Measurements from ENCODE around the gene ZNF782. TPM values are rescaled to one million over a fixed set of nuclear protein-coding genes. Genes with fewer than 3 reads are reported as not detected.

Gene ZNF782
- total RNA-seq, 1 experiment from 2014 or later: 8.1 TPM

- H3K9me3 ChIP-seq: no peaks in the 10 kb centered on the region
- peaks cover 34% of the 10 kb centered on the region for H3K4me1 Mint-ChIP-seq (ENCODE audit: low read depth, unreplicated experiment)
- BruUV-seq (replicated peaks): no TSS peak
- POLR2A ChIA-PET: interaction anchor here (0.6 to 1.9 kb wide), 5 partner anchors 18 to 777 kb away, joined by 3 to 11 read pairs (median 7); partner anchors contain the start of genes NCBP1 and TSTD2
- H3K27me3 ChIP-seq (replicated peaks; ENCODE audit: control insufficient read depth, insufficient read depth, low read length): no peaks in the 10 kb centered on the region
- DNase-seq: peak; percentile 81
- H3K9me3 Mint-ChIP-seq (ENCODE audit: unreplicated experiment): no peaks in the 10 kb centered on the region
- H3K4me1 ChIP-seq: peaks cover 34% of the 10 kb centered on the region
- peak overlapping the region; percentile 68 for H3K4me3 Mint-ChIP-seq (ENCODE audit: unreplicated experiment)
- peak overlapping the region; percentile 73 for H3K27ac Mint-ChIP-seq (ENCODE audit: unreplicated experiment)
- peak; percentile 90 for TF ChIP-seq CTCF (IDR thresholded peaks at IDR 0.05; ENCODE audit: insufficient read depth in 1 of 2, low read depth in 1 of 2, low read length in 1 of 2, severe bottlenecking in 1 of 2, unreplicated experiment in 1 of 2)
- no peaks in the 10 kb centered on the region for H3K36me3 ChIP-seq (ENCODE audit: control insufficient read depth, insufficient read depth, low read length)
- H3K36me3 Mint-ChIP-seq (ENCODE audit: insufficient read depth, unreplicated experiment): peaks cover 18% of the 10 kb centered on the region
- no peaks in the 10 kb centered on the region for H3K27me3 Mint-ChIP-seq (ENCODE audit: insufficient read depth, unreplicated experiment)
- CTCF ChIA-PET: interaction anchor here (0.5 to 3.0 kb wide), 20 partner anchors 15 to 777 kb away, joined by 3 to 42 read pairs (median 4); partner anchors contain the start of genes NCBP1 and TSTD2
- no peak overlapping the region for H3K4me3 ChIP-seq (ENCODE audit: low read depth, low read length)
- intact Hi-C loops (cut with micrococcal nuclease; ENCODE audit: unreplicated experiment): loop anchor here (1.0 to 10.0 kb wide), 7 partner anchors 19 to 761 kb away; no protein-coding TSS in a partner anchor
These were observed 2.3 kb upstream of the ZNF782 start for GRCh38 chr9:96856363-96857286.

GRCh38 chr9:96854651-96855273 is 448 bp upstream of the ZNF782 start:
- Mint-ChIP-seq H3K9me3 (ENCODE audit: unreplicated experiment) (no peaks in the 10 kb centered on the region), H3K4me3 (ENCODE audit: unreplicated experiment) (peak overlapping the region; percentile 98), H3K27me3 (ENCODE audit: insufficient read depth, unreplicated experiment) (no peaks in the 10 kb centered on the region), H3K36me3 (ENCODE audit: insufficient read depth, unreplicated experiment) (peaks cover 18% of the 10 kb centered on the region), H3K27ac (ENCODE audit: unreplicated experiment) (peak overlapping the region; percentile 98), H3K4me1 (ENCODE audit: low read depth, unreplicated experiment) (peaks cover 34% of the 10 kb centered on the region)
- no peak for DNase-seq
- H3K4me3 ChIP-seq (ENCODE audit: low read depth, low read length): peak overlapping the region; percentile 72
- no peak for TF ChIP-seq CTCF (IDR thresholded peaks at IDR 0.05; ENCODE audit: insufficient read depth in 1 of 2, low read depth in 1 of 2, low read length in 1 of 2, severe bottlenecking in 1 of 2, unreplicated experiment in 1 of 2)
- peaks cover 34% of the 10 kb centered on the region for H3K4me1 ChIP-seq
- peaks cover 6% of the 10 kb centered on the region; the same call in 1 of the 2 replicates for H3K9me3 ChIP-seq
- H3K36me3 ChIP-seq (ENCODE audit: control insufficient read depth, insufficient read depth, low read length): no peaks in the 10 kb centered on the region
- TSS peak; percentile 65 for BruUV-seq (replicated peaks)
- intact Hi-C loops (cut with micrococcal nuclease; ENCODE audit: unreplicated experiment): loop anchor here (5.0 to 10.0 kb wide), 2 partner anchors 410 to 763 kb away; no protein-coding TSS in a partner anchor
- CTCF ChIA-PET: interaction anchor here (1.0 kb wide), 1 partner anchor 21 kb away, joined by 11 read pairs; no protein-coding TSS in a partner anchor
- no peaks in the 10 kb centered on the region for H3K27me3 ChIP-seq (replicated peaks; ENCODE audit: control insufficient read depth, insufficient read depth, low read length)
- POLR2A ChIA-PET: interaction anchor here (0.6 to 0.7 kb wide), 2 partner anchors 511 to 778 kb away, joined by 3 to 6 read pairs; partner anchors contain the start of genes NCBP1 and TSTD2

GRCh38 chr9:96852676-96853075 is 1.6 kb downstream of the ZNF782 start:
- Histone ChIP-seq H3K4me1 (peaks cover 26% of the 10 kb centered on the region), H3K36me3 (ENCODE audit: control insufficient read depth, insufficient read depth, low read length) (no peaks in the 10 kb centered on the region; the same call in 1 of the 2 replicates), H3K4me3 (ENCODE audit: low read depth, low read length) (peak overlapping the region; percentile 72), H3K27me3 (replicated peaks; ENCODE audit: control insufficient read depth, insufficient read depth, low read length) (no peaks in the 10 kb centered on the region), H3K9me3 (peaks cover 6% of the 10 kb centered on the region; the same call in 1 of the 2 replicates)
- H3K4me1 Mint-ChIP-seq (ENCODE audit: low read depth, unreplicated experiment): peaks cover 25% of the 10 kb centered on the region
- no TSS peak for BruUV-seq (replicated peaks)
- H3K27me3 Mint-ChIP-seq (ENCODE audit: insufficient read depth, unreplicated experiment): no peaks in the 10 kb centered on the region
- intact Hi-C loops (cut with micrococcal nuclease; ENCODE audit: unreplicated experiment): loop anchor here (10.0 kb wide), 1 partner anchor 408 kb away; no protein-coding TSS in a partner anchor
- POLR2A ChIA-PET: no interaction called here
- peaks cover 12% of the 10 kb centered on the region for H3K36me3 Mint-ChIP-seq (ENCODE audit: insufficient read depth, unreplicated experiment)
- no peak for TF ChIP-seq CTCF (IDR thresholded peaks at IDR 0.05; ENCODE audit: insufficient read depth in 1 of 2, low read depth in 1 of 2, low read length in 1 of 2, severe bottlenecking in 1 of 2, unreplicated experiment in 1 of 2)
- peaks cover 10% of the 10 kb centered on the region for H3K9me3 Mint-ChIP-seq (ENCODE audit: unreplicated experiment)
- H3K4me3 Mint-ChIP-seq (ENCODE audit: unreplicated experiment): peak overlapping the region; percentile 98
- no peak overlapping the region for H3K27ac Mint-ChIP-seq (ENCODE audit: unreplicated experiment)
- no peak for DNase-seq
- CTCF ChIA-PET: no interaction called here

Measured in Caco-2 (cell line).